Lower lobe of right lung (tissue), 2 donors: Measurements from ENCODE around the gene ZNF219. TPM values are rescaled to one million over a fixed set of nuclear protein-coding genes. Genes with fewer than 3 reads are reported as not detected.

Experiments
- ATAC-seq, 2 donors: fragments of 200-7000 bp; cut with Tn5 transposase; one replicate each; pipeline ENCODE4 v1.9.1; 2020 to 2022; ENCODE audit warnings: mild to moderate bottlenecking in 2 of 2, moderate library complexity in 2 of 2
- DNase-seq: peaks from one replicate; pipeline ENCODE4 v3.0.0-alpha.2; 2020
- H3K27ac ChIP-seq: fragments of 200-600 bp; one replicate; pipeline ENCODE4 v1.8.0; 2022
- H3K27me3 ChIP-seq: fragments of 200-600 bp; one replicate; pipeline ENCODE4 v1.8.0; 2022; ENCODE audit warnings: low read depth
- H3K36me3 ChIP-seq: fragments of 200-600 bp; one replicate; pipeline ENCODE4 v1.8.0; 2022; ENCODE audit warnings: mild to moderate bottlenecking
- H3K4me1 ChIP-seq: fragments of 200-600 bp; one replicate; pipeline ENCODE4 v1.8.0; 2022
- H3K4me3 ChIP-seq: fragments of 200-600 bp; one replicate; pipeline ENCODE4 v1.8.0; 2022; ENCODE audit warnings: mild to moderate bottlenecking
- H3K9me3 ChIP-seq: fragments of 200-600 bp; one replicate; pipeline ENCODE4 v1.8.0; 2022
- intact Hi-C: fragments of 100-400 bp; cut with DNase I; formaldehyde crosslinking; loops from one replicate; pipeline ENCODE4 v1.11.0; 2022
- total RNA-seq: library from RNA; stranded (reverse); fragmentation: NEBNext Ultra II Directional; extraction: Animal tissue kit (Norgen Biotek cat#: 25700); gene quantifications from one replicate; pipeline ENCODE4 v1.2.1, GENCODE V29; 2021
- TF ChIP-seq, protein P1 (sequence below): fragments of 200-600 bp; IDR thresholded peaks from one replicate; pipeline ENCODE4 v1.8.0; 2022; ENCODE audit warnings: antibody characterized with exemption, mild to moderate bottlenecking
- donor health status: DM: no; HTN: yes; CAD: no; lungs with severe emphysema.

Gene ZNF219
- total RNA-seq, 1 donor from 2014 or later = 46.1 TPM

DNA sequence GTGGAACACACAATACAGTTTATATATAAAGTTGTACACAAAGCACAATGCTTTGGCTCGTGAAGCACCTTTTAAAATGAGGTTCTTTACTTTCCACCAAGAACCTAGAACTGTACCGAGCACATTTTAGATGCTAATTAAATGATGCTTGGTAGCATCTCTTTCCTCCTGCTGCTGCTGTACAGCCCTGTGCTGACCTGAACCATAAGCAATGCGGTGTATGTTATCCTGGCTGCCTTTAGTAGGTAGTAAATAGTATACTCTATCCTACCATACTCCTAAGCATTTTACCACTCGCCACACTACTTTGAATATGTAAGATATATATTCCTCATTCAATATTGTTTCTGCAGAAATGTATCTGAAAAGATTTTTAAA lies 43.7 kb downstream of the ZNF219 start:
- intact Hi-C loops = no loop called here
- DNase-seq (no peak), ATAC-seq (no peak)
- Histone ChIP-seq H3K4me1 (peaks cover 7% of the 10 kb centered on the region), H3K36me3 (no peaks in the 10 kb centered on the region), H3K27me3 (no peaks in the 10 kb centered on the region), H3K9me3 (no peaks in the 10 kb centered on the region), H3K27ac (peak overlapping the region; percentile 14), H3K4me3 (no peak overlapping the region)
- TF ChIP-seq, protein P1, sequence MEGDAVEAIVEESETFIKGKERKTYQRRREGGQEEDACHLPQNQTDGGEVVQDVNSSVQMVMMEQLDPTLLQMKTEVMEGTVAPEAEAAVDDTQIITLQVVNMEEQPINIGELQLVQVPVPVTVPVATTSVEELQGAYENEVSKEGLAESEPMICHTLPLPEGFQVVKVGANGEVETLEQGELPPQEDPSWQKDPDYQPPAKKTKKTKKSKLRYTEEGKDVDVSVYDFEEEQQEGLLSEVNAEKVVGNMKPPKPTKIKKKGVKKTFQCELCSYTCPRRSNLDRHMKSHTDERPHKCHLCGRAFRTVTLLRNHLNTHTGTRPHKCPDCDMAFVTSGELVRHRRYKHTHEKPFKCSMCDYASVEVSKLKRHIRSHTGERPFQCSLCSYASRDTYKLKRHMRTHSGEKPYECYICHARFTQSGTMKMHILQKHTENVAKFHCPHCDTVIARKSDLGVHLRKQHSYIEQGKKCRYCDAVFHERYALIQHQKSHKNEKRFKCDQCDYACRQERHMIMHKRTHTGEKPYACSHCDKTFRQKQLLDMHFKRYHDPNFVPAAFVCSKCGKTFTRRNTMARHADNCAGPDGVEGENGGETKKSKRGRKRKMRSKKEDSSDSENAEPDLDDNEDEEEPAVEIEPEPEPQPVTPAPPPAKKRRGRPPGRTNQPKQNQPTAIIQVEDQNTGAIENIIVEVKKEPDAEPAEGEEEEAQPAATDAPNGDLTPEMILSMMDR = no peak

DNA sequence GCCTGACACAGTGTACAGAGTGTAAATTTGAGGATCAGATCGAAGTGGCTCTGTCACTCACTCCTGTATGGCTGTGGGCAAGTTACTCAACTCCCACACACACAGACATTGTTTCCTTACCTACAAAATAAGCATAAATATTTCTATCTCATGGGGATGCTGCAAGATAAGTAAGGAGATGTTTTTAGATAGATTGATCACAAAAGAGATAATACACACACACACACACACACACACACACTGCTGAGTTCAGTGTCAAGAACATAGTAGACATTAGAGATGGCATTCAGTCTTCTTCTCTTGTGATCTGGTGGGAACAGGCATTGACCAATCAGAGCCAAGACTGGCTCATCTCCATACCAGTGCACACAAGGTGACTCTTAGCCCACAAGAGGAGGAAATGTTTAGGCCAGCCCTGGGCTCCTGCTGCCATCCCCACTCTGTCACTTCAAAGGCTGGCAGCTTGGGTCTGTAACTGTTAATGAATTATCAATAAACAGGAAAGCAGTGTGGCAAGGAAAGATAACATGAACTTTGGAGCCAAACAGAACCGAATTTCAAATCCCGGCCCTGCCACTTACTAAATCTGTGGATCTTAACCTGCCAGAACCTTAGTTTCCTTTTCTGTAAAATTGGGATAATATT lies 44.2 kb downstream of the ZNF219 start:
- H3K36me3 ChIP-seq = no peaks in the 10 kb centered on the region
- intact Hi-C loops = no loop called here
- no peaks in the 10 kb centered on the region for H3K9me3 ChIP-seq
- ATAC-seq = no peak
- no peaks in the 10 kb centered on the region for H3K27me3 ChIP-seq
- H3K27ac ChIP-seq = no peak overlapping the region
- no peak overlapping the region for H3K4me3 ChIP-seq
- peaks cover 7% of the 10 kb centered on the region for H3K4me1 ChIP-seq
- DNase-seq = no peak
- TF ChIP-seq, protein P1 = no peak

DNA sequence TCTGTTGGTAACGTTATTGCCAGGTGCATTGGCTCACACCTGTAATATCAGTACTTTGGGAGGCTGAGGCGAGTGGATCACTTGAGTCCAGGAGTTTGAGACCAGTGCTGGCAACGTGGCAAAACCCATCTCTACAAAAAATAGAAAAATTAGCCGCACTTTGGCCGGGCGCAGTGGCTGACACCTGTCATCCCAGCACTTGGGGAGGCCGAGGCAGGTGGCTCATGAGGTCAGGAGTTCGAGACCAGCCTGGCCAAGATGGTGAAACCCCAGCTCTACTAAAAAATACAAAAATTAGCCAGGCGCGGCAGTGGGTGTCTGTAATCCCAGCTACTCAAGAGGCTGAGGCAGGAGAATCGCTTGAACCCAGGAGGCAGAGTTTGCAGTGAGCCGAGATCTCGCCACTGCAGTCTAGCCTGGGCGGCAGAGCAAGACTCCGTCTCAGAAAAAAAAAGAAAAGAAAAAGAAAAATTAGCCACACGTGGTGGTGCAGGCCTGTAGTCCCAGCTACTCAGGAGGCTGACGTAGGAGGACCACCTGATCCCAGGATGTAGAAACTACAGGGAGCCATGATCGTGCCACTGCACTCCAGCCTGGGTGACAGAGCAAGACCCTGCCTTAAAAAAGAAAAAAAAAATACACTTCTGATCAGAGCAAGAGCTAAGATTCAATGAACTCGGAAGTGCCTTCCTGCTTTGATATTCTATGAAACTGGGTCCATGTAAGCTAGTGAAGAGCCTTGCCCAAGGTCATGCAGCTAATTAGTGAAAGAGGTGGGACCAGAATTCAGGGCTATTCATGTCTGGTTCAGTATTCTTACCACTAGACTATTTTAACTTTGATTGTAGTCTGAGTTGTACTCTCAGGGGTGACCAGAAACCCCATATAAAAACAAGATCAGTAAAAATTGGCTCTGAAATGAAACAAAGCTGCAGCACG lies 45.0 kb downstream of the ZNF219 start:
- peaks cover 10% of the 10 kb centered on the region for H3K4me1 ChIP-seq
- H3K4me3 ChIP-seq = no peak overlapping the region
- TF ChIP-seq, protein P1 = no peak
- ATAC-seq (no peak), DNase-seq (no peak)
- intact Hi-C loops = no loop called here
- no peak overlapping the region for H3K27ac ChIP-seq
- no peaks in the 10 kb centered on the region for H3K36me3 ChIP-seq
- no peaks in the 10 kb centered on the region for H3K9me3 ChIP-seq
- H3K27me3 ChIP-seq = no peaks in the 10 kb centered on the region

DNA sequence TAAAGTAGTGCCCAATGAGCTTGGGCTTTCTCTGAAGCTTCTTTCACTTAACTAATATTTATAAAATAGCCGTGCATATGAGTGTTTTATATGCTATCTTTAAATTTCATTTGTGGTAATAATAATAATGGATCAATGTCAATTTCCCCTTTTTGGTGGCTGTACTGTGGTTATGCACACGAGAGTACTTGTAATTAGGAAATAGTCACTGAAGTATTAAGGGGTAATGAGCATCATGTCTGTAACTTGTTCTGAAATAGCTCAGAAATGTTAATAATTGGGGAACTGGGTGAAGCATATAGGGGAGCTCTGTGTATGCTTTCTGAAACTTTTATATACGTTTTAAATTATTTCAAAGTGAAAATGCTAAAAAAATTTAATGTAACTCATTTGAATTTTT lies 47.9 kb downstream of the ZNF219 start:
- H3K27ac ChIP-seq = no peak overlapping the region
- TF ChIP-seq, protein P1 = no peak
- no peak for ATAC-seq
- H3K9me3 ChIP-seq = no peaks in the 10 kb centered on the region
- no peaks in the 10 kb centered on the region for H3K27me3 ChIP-seq
- DNase-seq = no peak
- peaks cover 12% of the 10 kb centered on the region for H3K4me1 ChIP-seq
- no peak overlapping the region for H3K4me3 ChIP-seq
- intact Hi-C loops = no loop called here
- H3K36me3 ChIP-seq = no peaks in the 10 kb centered on the region

DNA sequence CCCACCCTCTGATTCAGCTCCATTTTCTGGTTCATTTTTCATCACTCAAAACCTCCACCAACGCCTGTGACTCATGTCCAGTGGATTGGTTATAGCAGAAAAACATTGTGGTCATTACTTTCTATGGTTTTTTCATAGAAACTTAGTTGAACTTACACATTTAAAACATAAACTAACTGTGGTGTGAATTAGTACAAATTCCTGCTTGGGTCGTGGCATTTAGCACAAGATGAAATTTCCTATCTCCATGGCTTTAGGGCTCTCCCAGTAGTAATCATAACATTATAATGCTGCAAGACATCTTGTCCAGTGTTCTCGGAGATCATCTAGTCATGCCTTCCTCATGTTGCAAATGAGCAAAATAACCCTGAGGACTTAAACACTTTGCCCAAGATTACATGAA lies 49.2 kb downstream of the ZNF219 start:
- Histone ChIP-seq H3K4me3 (no peak overlapping the region), H3K4me1 (peaks cover 16% of the 10 kb centered on the region), H3K9me3 (no peaks in the 10 kb centered on the region), H3K36me3 (no peaks in the 10 kb centered on the region), H3K27me3 (no peaks in the 10 kb centered on the region), H3K27ac (no peak overlapping the region)
- TF ChIP-seq, protein P1 = no peak
- intact Hi-C loops = no loop called here
- DNase-seq (no peak), ATAC-seq (no peak)
